ENCODE measurements around the gene SQSTM1. TPM values are rescaled to one million over a fixed set of nuclear protein-coding genes. Genes with fewer than 3 reads are reported as not detected.

Gene SQSTM1
- total RNA-seq: 100 to 1,000 TPM; 105 to 236 (median 149) TPM

GRCh38 chr5:179820483-179821297 lies at the start of gene SQSTM1:
Gene SQSTM1, plus strand, starts transcription at chr5:179820905. Its CDS starts 32 bp downstream, at chr5:179820937.
- no CpG with 5 or more reads among the region's 81 CpGs for WGBS, 2 donors
- intact Hi-C loops (cut with DNase I): no loop called here
- Histone ChIP-seq H3K27me3 (no peaks in the 10 kb centered on the region), H3K27ac (peak within 1 kb of the TSS; percentile 98 to 100 (median 100)), H3K4me3 (peak within 1 kb of the TSS; percentile 76 to 100 (median 94)), H3K9me3 (no peaks in the 10 kb centered on the region), H3K4me1 (peaks cover 60 to 87% (median 60%) of the 10 kb centered on the region in 3 donors), H3K36me3 (peaks cover 22 to 35% (median 22%) of the 10 kb centered on the region in 3 donors)
- DNase-seq: no peak
- TF ChIP-seq CTCF (IDR thresholded peaks at IDR 0.05) (peak in 2 of 6 experiments; percentile 20 to 54), POLR2A (IDR thresholded peaks at IDR 0.05) (peak in 3 of 4 donors; percentile 49 to 100 (median 99))

GRCh38 chr5:179771311-179771895 lies 49.3 kb upstream of the SQSTM1 start:
- WGBS, 2 donors: 85 to 93% methylated on average over 3 to 4 of the region's 4 CpGs

GRCh38 chr5:179772351-179772750 lies 48.4 kb upstream of the SQSTM1 start:
- H3K36me3 ChIP-seq: peaks cover 22 to 100% (median 44%) of the 10 kb centered on the region in 3 donors
- no peaks in the 10 kb centered on the region for H3K27me3 ChIP-seq
- H3K4me1 ChIP-seq: peaks cover 0 to 8% (median 0%) of the 10 kb centered on the region in 3 donors
- TF ChIP-seq CTCF (IDR thresholded peaks at IDR 0.05): no peak
- no peak for TF ChIP-seq POLR2A (IDR thresholded peaks at IDR 0.05)
- no peaks in the 10 kb centered on the region for H3K9me3 ChIP-seq
- DNase-seq: no peak
- H3K4me3 ChIP-seq: no peak overlapping the region
- intact Hi-C loops (cut with DNase I): no loop called here
- 88 to 90% methylated on average over 3 to 6 of the region's 6 CpGs for WGBS, 2 donors
- no peak overlapping the region for H3K27ac ChIP-seq

More at GRCh38 chr5:179771311-179771895, 49.3 kb upstream of the SQSTM1 start:
- H3K4me3 ChIP-seq: no peak overlapping the region
- intact Hi-C loops (cut with DNase I): no loop called here
- no peak for DNase-seq
- H3K9me3 ChIP-seq: no peaks in the 10 kb centered on the region
- H3K4me1 ChIP-seq: peaks cover 0 to 16% (median 3%) of the 10 kb centered on the region in 3 donors
- no peak overlapping the region for H3K27ac ChIP-seq
- TF ChIP-seq POLR2A (IDR thresholded peaks at IDR 0.05) (no peak), CTCF (IDR thresholded peaks at IDR 0.05) (no peak)
- peaks cover 23 to 99% (median 46%) of the 10 kb centered on the region in 3 donors for H3K36me3 ChIP-seq
- no peaks in the 10 kb centered on the region for H3K27me3 ChIP-seq

- no peak overlapping the region for H3K27ac ChIP-seq
- H3K36me3 ChIP-seq: peaks cover 22 to 100% (median 44%) of the 10 kb centered on the region in 3 donors
- H3K27me3 ChIP-seq: no peaks in the 10 kb centered on the region
- intact Hi-C loops (cut with DNase I): no loop called here
- H3K4me3 ChIP-seq: no peak overlapping the region
- DNase-seq: no peak
- no peaks in the 10 kb centered on the region for H3K4me1 ChIP-seq
- 92 to 94% methylated on average over 6 to 8 of the region's 9 CpGs for WGBS, 2 donors
- H3K9me3 ChIP-seq: no peaks in the 10 kb centered on the region
- TF ChIP-seq CTCF (IDR thresholded peaks at IDR 0.05) (no peak), POLR2A (IDR thresholded peaks at IDR 0.05) (no peak)
These were observed 47.0 kb upstream of the SQSTM1 start for GRCh38 chr5:179773686-179774040.

- Histone ChIP-seq H3K27me3 (no peaks in the 10 kb centered on the region), H3K4me1 (no peaks in the 10 kb centered on the region), H3K27ac (no peak overlapping the region), H3K4me3 (no peak overlapping the region), H3K9me3 (no peaks in the 10 kb centered on the region), H3K36me3 (peaks cover 22 to 100% (median 44%) of the 10 kb centered on the region in 3 donors)
- DNase-seq: no peak
- 90 to 100% methylated on average over 2 of the region's 12 CpGs for WGBS, 2 donors
- TF ChIP-seq POLR2A (IDR thresholded peaks at IDR 0.05): no peak
- no peak for TF ChIP-seq CTCF (IDR thresholded peaks at IDR 0.05)
- intact Hi-C loops (cut with DNase I): no loop called here
These were observed 46.3 kb upstream of the SQSTM1 start for GRCh38 chr5:179774442-179774841.

All from esophagus squamous epithelium (tissue), 5 donors.